Endodermal cell (in vitro differentiated cells): ENCODE data around the gene UPF3A. TPM values are rescaled to one million over a fixed set of nuclear protein-coding genes. Genes with fewer than 3 reads are reported as not detected.
"Not testable (repeated sequence)": the region's sequence is repeated elsewhere in the genome, so short reads cannot be mapped to it uniquely, and the experiment has no call there.

Source experiments
- DNase-seq: peaks from one replicate; pipeline ENCODE4 v3.0.0-alpha.2; 2017
- H3K27ac ChIP-seq: 2 replicates; pipeline ENCODE4 v1.5.1; 2013; ENCODE audit warnings: mild to moderate bottlenecking, low read depth, low read length, moderate library complexity
- H3K27me3 ChIP-seq: 2 replicates; pipeline ENCODE4 v1.6.1; 2013; ENCODE audit warnings: mild to moderate bottlenecking, low read length, moderate library complexity; ENCODE audit not compliant: insufficient read depth, control insufficient read depth, poor library complexity, severe bottlenecking
- H3K36me3 ChIP-seq: 2 replicates; pipeline ENCODE4 v1.7.0; 2013; ENCODE audit warnings: mild to moderate bottlenecking, low read length, moderate library complexity; ENCODE audit not compliant: control insufficient read depth, insufficient read depth
- H3K4me1 ChIP-seq: one replicate; pipeline ENCODE4 v1.7.0; 2013; ENCODE audit warnings: low read length; ENCODE audit not compliant: control insufficient read depth, insufficient read depth
- H3K4me3 ChIP-seq: 2 replicates; pipeline ENCODE4 v1.5.1; 2013; ENCODE audit warnings: mild to moderate bottlenecking, low read length, moderate library complexity
- H3K9ac ChIP-seq: 2 replicates; pipeline ENCODE4 v1.6.1; 2013; ENCODE audit warnings: mild to moderate bottlenecking, low read length, moderate library complexity; ENCODE audit not compliant: poor library complexity, severe bottlenecking; ENCODE audit errors: extremely low read depth
- H3K9me3 ChIP-seq: 2 replicates; pipeline ENCODE4 v1.6.1; 2013; ENCODE audit warnings: mild to moderate bottlenecking, low read length, moderate library complexity; ENCODE audit not compliant: control insufficient read depth
- H3K27ac Mint-ChIP-seq: 2 replicates; pipeline ENCODE4 v1.8.0; 2020; ENCODE audit warnings: mixed read lengths
- H3K27me3 Mint-ChIP-seq: 2 replicates; pipeline ENCODE4 v1.8.0; 2021; ENCODE audit warnings: mild to moderate bottlenecking, mixed read lengths; ENCODE audit not compliant: insufficient read depth
- H3K36me3 Mint-ChIP-seq: 2 replicates; pipeline ENCODE4 v1.8.0; 2020; ENCODE audit warnings: low read depth, mixed read lengths
- H3K4me1 Mint-ChIP-seq: 2 replicates; pipeline ENCODE4 v1.8.0; 2020; ENCODE audit warnings: mixed read lengths
- H3K4me3 Mint-ChIP-seq: 2 replicates; pipeline ENCODE4 v1.8.0; 2020; ENCODE audit warnings: mild to moderate bottlenecking, moderate library complexity, mixed read lengths
- H3K9me3 Mint-ChIP-seq: 2 replicates; pipeline ENCODE4 v1.8.0; 2020; ENCODE audit warnings: mild to moderate bottlenecking, mixed read lengths
- WGBS, 2 experiments: methylation state at CpG; one replicate each; pipeline versions ENCODE4 v1.1.5 to v1.1.7; 2013; ENCODE audit warnings: missing lambda C conversion rate in 2 of 2, mixed read lengths in 1 of 2; ENCODE audit not compliant: insufficient coverage in 1 of 2, insufficient read length in 1 of 2; 5-methylcytosine and 5-hydroxymethylcytosine counted together
- total RNA-seq, 2 donors: library from RNA; stranded (reverse); fragmentation: NEBNext Ultra II Directional in 1 of 2; extraction: Animal tissue kit (Norgen Biotek cat#: 25700) in 1 of 2; gene quantifications; 2 replicates in 1 of 2; 3 replicates in 1 of 2; pipeline ENCODE4 v1.2.1, GENCODE V29; 2021
- TF ChIP-seq, protein P1 (sequence below): fragments of 200-600 bp; sonication (generic); conservative IDR thresholded peaks from 2 replicates; pipeline ENCODE4 v1.5.0; 2021; ENCODE audit warnings: antibody characterized with exemption, mild to moderate bottlenecking

Gene UPF3A
- total RNA-seq, 2 donors from 2014 or later: 56.5 to 81.2 TPM

- no peak for DNase-seq
- H3K4me1 Mint-ChIP-seq: peaks cover 34% of the 10 kb centered on the region
- H3K4me3 Mint-ChIP-seq: no peak overlapping the region
- TF ChIP-seq, protein P1, sequence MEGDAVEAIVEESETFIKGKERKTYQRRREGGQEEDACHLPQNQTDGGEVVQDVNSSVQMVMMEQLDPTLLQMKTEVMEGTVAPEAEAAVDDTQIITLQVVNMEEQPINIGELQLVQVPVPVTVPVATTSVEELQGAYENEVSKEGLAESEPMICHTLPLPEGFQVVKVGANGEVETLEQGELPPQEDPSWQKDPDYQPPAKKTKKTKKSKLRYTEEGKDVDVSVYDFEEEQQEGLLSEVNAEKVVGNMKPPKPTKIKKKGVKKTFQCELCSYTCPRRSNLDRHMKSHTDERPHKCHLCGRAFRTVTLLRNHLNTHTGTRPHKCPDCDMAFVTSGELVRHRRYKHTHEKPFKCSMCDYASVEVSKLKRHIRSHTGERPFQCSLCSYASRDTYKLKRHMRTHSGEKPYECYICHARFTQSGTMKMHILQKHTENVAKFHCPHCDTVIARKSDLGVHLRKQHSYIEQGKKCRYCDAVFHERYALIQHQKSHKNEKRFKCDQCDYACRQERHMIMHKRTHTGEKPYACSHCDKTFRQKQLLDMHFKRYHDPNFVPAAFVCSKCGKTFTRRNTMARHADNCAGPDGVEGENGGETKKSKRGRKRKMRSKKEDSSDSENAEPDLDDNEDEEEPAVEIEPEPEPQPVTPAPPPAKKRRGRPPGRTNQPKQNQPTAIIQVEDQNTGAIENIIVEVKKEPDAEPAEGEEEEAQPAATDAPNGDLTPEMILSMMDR: no peak
- no peaks in the 10 kb centered on the region for H3K27me3 Mint-ChIP-seq
- H3K9me3 Mint-ChIP-seq: no peaks in the 10 kb centered on the region
- H3K9me3 ChIP-seq: peaks cover 7% of the 10 kb centered on the region
- H3K27me3 ChIP-seq: no peaks in the 10 kb centered on the region
- H3K36me3 ChIP-seq: peaks cover 84% of the 10 kb centered on the region
- no peak overlapping the region for H3K9ac ChIP-seq
- H3K27ac Mint-ChIP-seq: no peak overlapping the region
- peaks cover 22% of the 10 kb centered on the region for H3K4me1 ChIP-seq
- peaks cover 75% of the 10 kb centered on the region for H3K36me3 Mint-ChIP-seq
- H3K4me3 ChIP-seq: no peak overlapping the region
- 88 to 96% methylated on average over 2 to 5 of the region's 5 CpGs for WGBS, 2 experiments
- no peak overlapping the region for H3K27ac ChIP-seq
Observed at GRCh38 chr13:114263578-114263977, 17.8 kb upstream of the UPF3A start.

DNA sequence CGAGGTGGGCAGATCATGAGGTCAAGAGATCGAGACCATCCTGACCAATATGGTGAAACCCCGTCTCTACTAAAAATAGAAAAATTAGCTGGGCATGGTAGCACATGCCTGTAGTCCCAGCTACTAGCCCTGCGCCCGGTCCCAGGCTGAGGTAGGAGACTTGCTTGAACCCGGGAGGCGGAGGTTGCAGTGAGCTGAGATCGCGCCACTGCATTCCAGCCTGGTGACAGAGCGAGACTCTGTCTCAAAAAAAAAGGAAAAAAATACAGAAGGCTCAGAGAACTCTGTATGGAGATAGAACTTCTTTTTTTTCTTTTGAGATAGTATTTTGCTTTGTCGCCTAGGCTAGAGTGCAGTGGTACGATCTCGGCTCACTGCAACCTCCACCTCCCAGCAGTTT lies 17.1 kb upstream of the UPF3A start:
- Mint-ChIP-seq H3K36me3 (peaks cover 77% of the 10 kb centered on the region), H3K4me1 (peaks cover 33% of the 10 kb centered on the region)
- H3K4me3 Mint-ChIP-seq, H3K9me3 Mint-ChIP-seq, H3K27ac ChIP-seq, H3K27me3 Mint-ChIP-seq, H3K27ac Mint-ChIP-seq, H3K9ac ChIP-seq, H3K27me3 ChIP-seq, DNase-seq, H3K4me3 ChIP-seq: not testable (repeated sequence)
- 93 to 96% methylated on average over 8 to 13 of the region's 13 CpGs for WGBS, 2 experiments
- Histone ChIP-seq H3K9me3 (peaks cover 15% of the 10 kb centered on the region), H3K36me3 (peaks cover 85% of the 10 kb centered on the region), H3K4me1 (peaks cover 20% of the 10 kb centered on the region)

DNA sequence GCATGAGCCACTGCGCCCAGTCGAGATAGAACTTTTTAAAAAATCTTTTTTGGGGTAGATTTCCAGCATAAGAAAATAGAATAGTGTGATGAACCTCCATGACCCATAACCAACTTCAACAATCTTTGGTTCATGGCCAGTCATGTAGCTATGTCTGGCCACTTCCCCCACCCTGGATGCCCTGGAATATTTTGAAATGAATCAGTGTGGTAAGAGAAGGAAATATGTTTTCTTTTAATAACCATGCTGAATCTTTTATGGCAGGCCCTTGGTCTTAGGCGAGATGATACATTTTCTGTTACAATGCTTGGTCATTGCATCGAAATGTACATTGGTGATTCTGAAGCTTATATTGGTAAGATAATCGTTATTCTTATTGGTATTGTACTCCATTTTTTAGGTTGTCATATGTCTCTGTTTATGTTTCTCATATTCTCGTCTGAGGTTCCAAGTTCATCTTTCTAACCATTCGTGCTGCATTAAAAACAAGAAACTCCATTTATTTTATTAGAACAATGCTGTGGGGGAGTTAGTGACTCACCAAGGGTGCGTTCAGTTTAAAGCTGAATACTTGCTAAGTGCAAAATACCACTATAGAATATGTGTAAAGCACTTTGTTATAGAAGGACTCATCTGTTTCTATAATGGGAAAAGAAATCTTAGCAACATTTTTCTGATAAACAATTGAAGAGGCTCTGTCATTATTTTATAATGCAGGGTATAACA lies 16.4 kb upstream of the UPF3A start:
- no peak overlapping the region for H3K27ac Mint-ChIP-seq
- Histone ChIP-seq H3K9me3 (peaks cover 20% of the 10 kb centered on the region), H3K36me3 (peaks cover 85% of the 10 kb centered on the region), H3K27ac (no peak overlapping the region), H3K27me3 (no peaks in the 10 kb centered on the region), H3K4me3 (no peak overlapping the region), H3K9ac (no peak overlapping the region), H3K4me1 (peaks cover 14% of the 10 kb centered on the region)
- WGBS, 2 experiments: 94 to 100% methylated on average over 2 to 6 of the region's 8 CpGs
- no peak overlapping the region for H3K4me3 Mint-ChIP-seq
- no peaks in the 10 kb centered on the region for H3K27me3 Mint-ChIP-seq
- peaks cover 25% of the 10 kb centered on the region for H3K4me1 Mint-ChIP-seq
- TF ChIP-seq, protein P1: no peak
- peaks cover 6% of the 10 kb centered on the region for H3K9me3 Mint-ChIP-seq
- no peak for DNase-seq
- H3K36me3 Mint-ChIP-seq: peaks cover 75% of the 10 kb centered on the region
